Activated T-helper 1 cell treated with anti-CD3 and anti-CD28 coated beads, Interleukin-12 subunit alpha, Interleukin-12 subunit beta, Interleukin-2, Interleukin-4 antibody, amounts not matched to agents 30 ng/mL and 10 ng/mL and 1 ng/mL, durations not matched to agents 14 hours and 24 hours and 36 hours (primary cell): ENCODE data around the gene MAST2. TPM values are rescaled to one million over a fixed set of nuclear protein-coding genes. Genes with fewer than 3 reads are reported as not detected.
"Not testable (repeated sequence)": the region's sequence is repeated elsewhere in the genome, so short reads cannot be mapped to it uniquely, and the experiment has no call there.

Experiments used
- DNase-seq: peaks from one replicate; pipeline ENCODE4 v3.0.0; 2021; ENCODE audit warnings: low spot score
- H3K27ac Mint-ChIP-seq: one replicate; pipeline ENCODE4 v1.8.0; 2021; ENCODE audit warnings: mild to moderate bottlenecking, mixed read lengths
- H3K27me3 Mint-ChIP-seq: one replicate; pipeline ENCODE4 v1.8.0; 2022; ENCODE audit warnings: mild to moderate bottlenecking, moderate library complexity, mixed read lengths; ENCODE audit not compliant: insufficient read depth
- H3K36me3 Mint-ChIP-seq: one replicate; pipeline ENCODE4 v1.8.0; 2021; ENCODE audit warnings: low read depth, mixed read lengths
- H3K4me1 Mint-ChIP-seq: one replicate; pipeline ENCODE4 v1.8.0; 2021; ENCODE audit warnings: low read depth, mixed read lengths
- H3K4me3 Mint-ChIP-seq: one replicate; pipeline ENCODE4 v1.8.0; 2021; ENCODE audit warnings: mild to moderate bottlenecking, moderate library complexity, mixed read lengths
- H3K9me3 Mint-ChIP-seq: one replicate; pipeline ENCODE4 v1.8.0; 2021; ENCODE audit warnings: mixed read lengths
- intact Hi-C: fragments of 100-400 bp; cut with micrococcal nuclease; formaldehyde crosslinking; loops from one replicate; pipeline ENCODE4 v1.15.1; 2024
- total RNA-seq: library from RNA; stranded (reverse); gene quantifications from 2 replicates; pipeline ENCODE4 v1.2.3, GENCODE V29; 2022

MAST2 gene
- total RNA-seq, 1 donor from 2014 or later: 32.0 TPM

GRCh38 chr1:45870500-45870899, 67.1 kb downstream of the MAST2 start:
- intact Hi-C loops: no loop called here
- no peak overlapping the region for H3K27ac Mint-ChIP-seq
- H3K9me3 Mint-ChIP-seq: no peaks in the 10 kb centered on the region
- no peaks in the 10 kb centered on the region for H3K36me3 Mint-ChIP-seq
- DNase-seq: no peak
- no peak overlapping the region for H3K4me3 Mint-ChIP-seq
- no peaks in the 10 kb centered on the region for H3K27me3 Mint-ChIP-seq
- H3K4me1 Mint-ChIP-seq: peaks cover 9% of the 10 kb centered on the region

GRCh38 chr1:45872173-45872801, 68.9 kb downstream of the MAST2 start:
- H3K4me3 Mint-ChIP-seq, intact Hi-C loops, H3K9me3 Mint-ChIP-seq, H3K27ac Mint-ChIP-seq, DNase-seq, H3K36me3 Mint-ChIP-seq, H3K27me3 Mint-ChIP-seq, H3K4me1 Mint-ChIP-seq: not testable (repeated sequence)

GRCh38 chr1:45876000-45876617, 72.7 kb downstream of the MAST2 start:
- no peaks in the 10 kb centered on the region for H3K36me3 Mint-ChIP-seq
- H3K4me1 Mint-ChIP-seq: no peaks in the 10 kb centered on the region
- intact Hi-C loops: no loop called here
- DNase-seq: no peak
- H3K27me3 Mint-ChIP-seq: no peaks in the 10 kb centered on the region
- H3K9me3 Mint-ChIP-seq: no peaks in the 10 kb centered on the region
- no peak overlapping the region for H3K27ac Mint-ChIP-seq
- H3K4me3 Mint-ChIP-seq: no peak overlapping the region

- DNase-seq: no peak
- H3K9me3 Mint-ChIP-seq: no peaks in the 10 kb centered on the region
- intact Hi-C loops: no loop called here
- H3K27me3 Mint-ChIP-seq: no peaks in the 10 kb centered on the region
- H3K36me3 Mint-ChIP-seq: no peaks in the 10 kb centered on the region
- H3K4me1 Mint-ChIP-seq: no peaks in the 10 kb centered on the region
- H3K4me3 Mint-ChIP-seq: no peak overlapping the region
- H3K27ac Mint-ChIP-seq: no peak overlapping the region
These were observed 73.9 kb downstream of the MAST2 start for GRCh38 chr1:45877264-45877663.

GRCh38 chr1:45879885-45880598, 76.6 kb downstream of the MAST2 start:
- Mint-ChIP-seq H3K9me3 (no peaks in the 10 kb centered on the region), H3K36me3 (no peaks in the 10 kb centered on the region), H3K27me3 (no peaks in the 10 kb centered on the region), H3K4me1 (no peaks in the 10 kb centered on the region), H3K27ac (no peak overlapping the region), H3K4me3 (no peak overlapping the region)
- intact Hi-C loops: no loop called here
- DNase-seq: no peak

- no peaks in the 10 kb centered on the region for H3K4me1 Mint-ChIP-seq
- intact Hi-C loops: no loop called here
- H3K27ac Mint-ChIP-seq: no peak overlapping the region
- no peak for DNase-seq
- H3K36me3 Mint-ChIP-seq: no peaks in the 10 kb centered on the region
- no peaks in the 10 kb centered on the region for H3K9me3 Mint-ChIP-seq
- H3K4me3 Mint-ChIP-seq: no peak overlapping the region
- H3K27me3 Mint-ChIP-seq: no peaks in the 10 kb centered on the region
These were observed 77.5 kb downstream of the MAST2 start for GRCh38 chr1:45880930-45881329.

- DNase-seq: no peak
- H3K27me3 Mint-ChIP-seq: no peaks in the 10 kb centered on the region
- H3K9me3 Mint-ChIP-seq: no peaks in the 10 kb centered on the region
- no peak overlapping the region for H3K27ac Mint-ChIP-seq
- peaks cover 10% of the 10 kb centered on the region for H3K4me1 Mint-ChIP-seq
- H3K4me3 Mint-ChIP-seq: no peak overlapping the region
- intact Hi-C loops: no loop called here
- H3K36me3 Mint-ChIP-seq: no peaks in the 10 kb centered on the region
These were observed 80.2 kb downstream of the MAST2 start for GRCh38 chr1:45883658-45884057.

- intact Hi-C loops: no loop called here
- Mint-ChIP-seq H3K36me3 (peaks cover 2% of the 10 kb centered on the region), H3K27ac (no peak overlapping the region)
These were observed 81.3 kb downstream of the MAST2 start for GRCh38 chr1:45884700-45885099.

GRCh38 chr1:45886229-45886628, 82.8 kb downstream of the MAST2 start:
- intact Hi-C loops: no loop called here
- H3K4me1 Mint-ChIP-seq: peaks cover 16% of the 10 kb centered on the region
- H3K27me3 Mint-ChIP-seq: no peaks in the 10 kb centered on the region
- no peak overlapping the region for H3K4me3 Mint-ChIP-seq
- DNase-seq: no peak
- H3K9me3 Mint-ChIP-seq: no peaks in the 10 kb centered on the region
- no peak overlapping the region for H3K27ac Mint-ChIP-seq
- peaks cover 8% of the 10 kb centered on the region for H3K36me3 Mint-ChIP-seq

More at GRCh38 chr1:45884700-45885099, 81.3 kb downstream of the MAST2 start:
- no peak overlapping the region for H3K4me3 Mint-ChIP-seq
- H3K27me3 Mint-ChIP-seq: no peaks in the 10 kb centered on the region
- H3K9me3 Mint-ChIP-seq: no peaks in the 10 kb centered on the region
- peaks cover 10% of the 10 kb centered on the region for H3K4me1 Mint-ChIP-seq
- DNase-seq: no peak

- peaks cover 16% of the 10 kb centered on the region for H3K4me1 Mint-ChIP-seq
- peaks cover 8% of the 10 kb centered on the region for H3K36me3 Mint-ChIP-seq
- H3K27me3 Mint-ChIP-seq: no peaks in the 10 kb centered on the region
- DNase-seq: no peak
- H3K9me3 Mint-ChIP-seq: no peaks in the 10 kb centered on the region
- no peak overlapping the region for H3K4me3 Mint-ChIP-seq
- H3K27ac Mint-ChIP-seq: no peak overlapping the region
- intact Hi-C loops: no loop called here
These were observed 83.9 kb downstream of the MAST2 start for GRCh38 chr1:45887156-45887842.

GRCh38 chr1:45890078-45890477, 86.7 kb downstream of the MAST2 start:
- Mint-ChIP-seq H3K27me3 (no peaks in the 10 kb centered on the region), H3K4me3 (no peak overlapping the region), H3K9me3 (no peaks in the 10 kb centered on the region), H3K4me1 (peaks cover 16% of the 10 kb centered on the region), H3K27ac (no peak overlapping the region), H3K36me3 (peaks cover 8% of the 10 kb centered on the region)
- DNase-seq: no peak
- intact Hi-C loops: no loop called here

- intact Hi-C loops: no loop called here
- peaks cover 8% of the 10 kb centered on the region for H3K36me3 Mint-ChIP-seq
- no peaks in the 10 kb centered on the region for H3K27me3 Mint-ChIP-seq
- H3K4me1 Mint-ChIP-seq: peaks cover 16% of the 10 kb centered on the region
- DNase-seq: no peak
- H3K9me3 Mint-ChIP-seq: no peaks in the 10 kb centered on the region
- H3K27ac Mint-ChIP-seq: no peak overlapping the region
- no peak overlapping the region for H3K4me3 Mint-ChIP-seq
These were observed 87.7 kb downstream of the MAST2 start for GRCh38 chr1:45891087-45891486.
